HCEC 1CT (cell line): ENCODE measurements around the gene CSTB.
A peak's percentile ranks its signal among the peaks of the same experiment; 100 is the strongest.

Source experiments
- DNase-seq: peaks from one replicate; pipeline ENCODE4 v3.0.0-alpha.2; 2017

The CSTB gene

GRCh38 chr21:43789276-43790009 is 13.3 kb upstream of the CSTB start, which contains the start of gene RRP1:
TSS of gene RRP1 (plus strand) at chr21:43789577. CDS start at chr21:43789630, 53 bp downstream.
- DNase-seq: peak; percentile 76

- DNase-seq: no peak
Measured at GRCh38 chr21:43786807-43787440, 10.8 kb upstream of the CSTB start.

GRCh38 chr21:43786300-43786806 is 10.2 kb upstream of the CSTB start:
- DNase-seq: no peak

- DNase-seq: no peak
Measured at GRCh38 chr21:43785134-43785533, 9.0 kb upstream of the CSTB start.

GRCh38 chr21:43783098-43783700 is 7.1 kb upstream of the CSTB start:
- DNase-seq: no peak

GRCh38 chr21:43782431-43783097 is 6.5 kb upstream of the CSTB start:
- DNase-seq: no peak

- no peak for DNase-seq
Measured at GRCh38 chr21:43781846-43782245, 5.7 kb upstream of the CSTB start.

- no peak for DNase-seq
Measured at GRCh38 chr21:43779660-43780059, 3.6 kb upstream of the CSTB start.

GRCh38 chr21:43778469-43779335 is 2.6 kb upstream of the CSTB start:
- DNase-seq: peak; percentile 18

- no peak for DNase-seq
Measured at GRCh38 chr21:43777953-43778352, 1.8 kb upstream of the CSTB start.

- no peak for DNase-seq
Measured at GRCh38 chr21:43775190-43775589, 918 bp downstream of the CSTB start.

- DNase-seq: no peak
Measured at GRCh38 chr21:43774163-43774562, 1.9 kb downstream of the CSTB start.

- no peak for DNase-seq
Measured at GRCh38 chr21:43772425-43772821, 3.7 kb downstream of the CSTB start.

- no peak for DNase-seq
Measured at GRCh38 chr21:43771698-43772424, 4.2 kb downstream of the CSTB start.

- DNase-seq: no peak
Measured at GRCh38 chr21:43771199-43771675, 4.9 kb downstream of the CSTB start.

GRCh38 chr21:43770066-43770655 is 5.9 kb downstream of the CSTB start:
- no peak for DNase-seq

GRCh38 chr21:43769325-43769958 is 6.7 kb downstream of the CSTB start:
- DNase-seq: no peak

- no peak for DNase-seq
Measured at GRCh38 chr21:43768868-43769167, 7.3 kb downstream of the CSTB start.

GRCh38 chr21:43767984-43768867 is 7.9 kb downstream of the CSTB start:
- peak; percentile 74 for DNase-seq

GRCh38 chr21:43767498-43767983 is 8.6 kb downstream of the CSTB start:
- DNase-seq: no peak
